HT1080 (cell line): ENCODE results near the gene HOXA5. TPM values are rescaled to one million over a fixed set of nuclear protein-coding genes. Genes with fewer than 3 reads are reported as not detected.

ENCODE experiments used
- DNase-seq: peaks from one replicate; pipeline ENCODE4 v3.0.0-alpha.2; 2015; ENCODE audit warnings: low read depth
- total RNA-seq: library from RNA; depleted of rRNA; stranded (reverse); fragments of >200 nt; shearing (Covaris generic); gene quantifications from 2 replicates; pipeline ENCODE4 v1.2.3, GENCODE V29; 2014

Gene HOXA5
- total RNA-seq, 1 experiment from 2014 or later, result 1.9 TPM

DNA sequence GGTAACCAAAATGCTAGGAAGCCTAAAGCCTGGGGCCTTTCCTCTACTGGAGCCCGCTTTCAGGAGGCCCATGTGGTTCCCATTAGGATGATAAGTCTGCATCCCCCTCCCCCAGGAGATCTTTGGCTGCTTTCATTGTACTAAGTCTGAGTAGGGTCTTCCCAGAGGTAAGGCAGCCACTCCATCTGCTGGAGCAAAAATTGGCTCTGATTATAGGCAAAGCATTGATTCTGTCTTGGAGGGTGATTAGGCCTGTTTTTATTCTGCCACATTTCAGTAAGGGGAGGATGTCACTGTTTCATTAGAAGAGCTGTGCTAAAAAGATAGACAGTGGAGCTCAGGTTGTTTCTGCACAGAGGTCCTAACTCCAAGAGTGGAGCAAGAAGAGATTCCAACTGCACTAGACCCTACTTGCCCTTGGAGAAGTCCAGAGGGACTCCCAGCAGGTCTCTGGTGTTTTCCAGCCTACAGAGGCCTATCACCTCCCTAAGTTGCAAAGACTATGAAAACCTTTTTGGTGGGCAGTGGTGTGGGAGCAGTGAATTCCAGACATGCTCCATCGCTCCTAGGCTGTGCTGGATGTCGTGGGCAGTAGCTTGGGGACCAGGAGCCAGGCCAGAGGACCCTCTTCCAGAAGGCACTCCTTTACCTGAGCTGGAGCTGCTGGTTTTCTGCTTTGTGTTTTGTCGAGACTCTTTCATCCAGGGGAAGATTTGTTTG is 33.9 kb downstream of the HOXA5 start:
- DNase-seq, result no peak

DNA sequence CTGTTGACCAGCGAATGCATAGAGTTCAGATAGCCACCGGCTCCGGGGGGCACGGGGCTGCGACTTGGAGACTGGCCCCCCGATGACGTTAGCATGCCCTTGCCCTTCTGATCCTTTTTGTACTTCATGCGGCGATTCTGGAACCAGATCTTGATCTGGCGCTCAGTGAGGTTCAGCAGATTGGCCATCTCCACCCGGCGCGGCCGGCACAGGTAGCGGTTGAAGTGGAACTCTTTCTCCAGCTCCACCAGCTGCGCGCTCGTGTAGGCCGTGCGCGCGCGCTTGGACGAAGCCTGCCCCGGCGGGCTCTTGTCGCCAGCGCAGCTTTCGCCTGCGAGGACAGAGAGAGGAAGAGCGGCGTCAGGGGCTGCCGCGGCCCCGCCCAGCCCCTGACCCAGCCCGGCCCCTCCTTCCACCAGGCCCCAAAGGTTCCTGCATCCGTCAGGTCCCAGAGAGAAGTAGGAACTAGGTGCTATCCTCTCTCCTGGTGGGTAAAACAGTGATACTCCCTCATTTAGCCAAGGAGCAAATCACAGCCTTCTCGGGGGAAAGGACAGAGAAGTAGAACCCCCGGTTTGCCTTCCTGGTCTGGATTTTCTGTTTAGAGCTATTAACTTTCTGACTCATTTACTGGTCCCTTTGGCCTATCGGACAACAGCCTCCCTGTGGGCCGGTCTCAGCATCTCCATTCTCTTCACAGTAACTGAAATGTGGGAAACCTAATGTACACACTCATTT is 34.9 kb downstream of the HOXA5 start:
- no peak for DNase-seq

DNA sequence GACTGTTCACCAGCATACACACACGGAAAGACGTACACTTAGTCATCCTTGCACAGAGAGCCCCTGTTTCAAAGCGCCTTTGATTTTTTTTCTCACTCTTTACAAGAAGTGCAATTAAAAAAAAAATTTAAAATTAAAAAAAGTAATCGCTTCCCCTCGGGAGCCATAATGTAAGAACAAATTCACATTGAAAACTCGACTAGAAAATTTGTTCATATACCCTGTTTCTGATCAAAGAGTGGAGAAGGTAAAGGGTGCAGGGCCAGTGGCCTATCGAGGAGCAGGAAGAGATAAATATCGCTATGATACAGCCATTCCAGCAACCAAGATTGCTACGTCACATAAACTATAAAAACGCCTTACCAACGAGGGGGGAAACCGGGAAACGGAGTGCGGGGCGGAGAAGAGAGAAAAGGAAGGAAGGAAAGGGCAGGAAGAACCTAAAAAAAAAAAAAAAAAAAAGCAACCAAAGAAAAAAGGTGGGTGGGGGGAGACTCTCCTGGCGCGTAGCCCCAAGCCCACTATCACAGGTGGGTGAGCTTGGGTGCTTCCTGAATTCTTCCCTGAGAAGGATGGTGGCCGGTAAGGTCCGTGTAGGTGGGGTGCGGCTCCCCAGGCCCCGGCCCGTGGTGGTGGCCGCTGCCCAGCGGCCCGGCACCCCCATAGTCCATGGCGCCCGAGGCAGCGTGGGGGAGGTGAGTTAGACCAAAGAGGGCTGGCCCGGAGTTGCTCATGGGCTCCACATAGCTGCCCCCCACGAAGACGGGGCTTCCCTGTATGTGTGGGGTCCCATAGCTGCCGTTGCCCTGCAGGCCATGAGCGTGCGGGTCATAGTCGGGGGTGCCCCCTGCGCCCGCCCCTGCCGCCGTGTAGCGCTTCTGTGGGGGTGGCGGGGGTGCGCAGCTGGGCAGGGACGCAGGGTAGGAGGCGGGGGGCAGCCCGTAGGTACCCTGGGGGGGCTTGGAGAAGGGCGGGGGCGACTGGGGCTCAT is 35.8 kb downstream of the HOXA5 start:
- no peak for DNase-seq

DNA sequence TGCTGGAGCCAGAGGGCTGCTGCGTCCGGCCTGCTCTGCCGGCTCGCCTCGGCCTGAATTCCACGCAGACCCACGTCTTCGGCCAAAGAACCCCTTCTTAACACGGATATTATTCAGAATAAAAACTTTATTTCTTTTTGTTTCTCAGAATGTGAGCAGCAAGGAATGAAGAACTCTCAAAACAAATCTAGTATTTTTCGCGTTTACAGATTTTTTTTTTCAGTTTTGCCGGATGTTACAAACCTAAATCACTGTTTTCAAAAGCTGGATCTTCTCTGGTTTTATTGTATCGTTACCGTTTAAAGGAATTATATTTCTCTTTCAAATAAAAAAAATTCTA is 36.6 kb downstream of the HOXA5 start:
- no peak for DNase-seq

DNA sequence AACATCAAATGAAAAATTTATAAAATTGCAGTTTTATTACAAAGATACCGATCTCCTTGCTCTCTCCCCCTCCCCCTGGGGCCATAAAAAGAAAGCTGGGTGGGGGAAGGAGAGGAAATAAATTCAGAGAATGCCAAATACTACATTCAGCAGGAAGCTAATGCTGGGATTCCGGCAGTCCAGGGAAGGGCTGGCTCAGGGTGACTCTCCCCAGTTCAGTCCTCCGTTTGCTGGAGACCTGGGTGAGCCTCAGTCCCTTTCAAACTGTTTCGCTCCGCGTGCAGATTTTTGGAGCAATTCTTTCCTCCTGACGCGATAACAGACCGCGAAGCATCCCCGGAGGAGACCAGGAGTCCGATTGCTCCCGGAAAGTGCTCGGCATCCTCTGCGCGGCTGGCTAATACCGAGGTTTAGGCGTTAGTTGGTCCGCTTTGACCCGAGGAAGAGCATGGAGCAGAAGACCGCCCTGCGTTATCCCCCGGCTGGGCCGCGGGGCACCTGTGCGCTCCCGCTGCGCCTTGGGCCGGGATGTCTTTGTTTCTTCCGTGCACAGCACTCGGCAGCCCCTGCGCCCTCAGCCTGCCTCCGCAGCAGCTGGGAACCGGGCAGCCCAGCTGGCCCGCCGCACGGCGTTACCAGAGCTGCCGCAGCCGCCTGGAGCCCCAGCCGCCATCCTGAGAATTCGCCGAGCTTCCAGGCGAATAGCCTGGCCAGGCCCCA is 37.1 kb downstream of the HOXA5 start:
- no peak for DNase-seq

DNA sequence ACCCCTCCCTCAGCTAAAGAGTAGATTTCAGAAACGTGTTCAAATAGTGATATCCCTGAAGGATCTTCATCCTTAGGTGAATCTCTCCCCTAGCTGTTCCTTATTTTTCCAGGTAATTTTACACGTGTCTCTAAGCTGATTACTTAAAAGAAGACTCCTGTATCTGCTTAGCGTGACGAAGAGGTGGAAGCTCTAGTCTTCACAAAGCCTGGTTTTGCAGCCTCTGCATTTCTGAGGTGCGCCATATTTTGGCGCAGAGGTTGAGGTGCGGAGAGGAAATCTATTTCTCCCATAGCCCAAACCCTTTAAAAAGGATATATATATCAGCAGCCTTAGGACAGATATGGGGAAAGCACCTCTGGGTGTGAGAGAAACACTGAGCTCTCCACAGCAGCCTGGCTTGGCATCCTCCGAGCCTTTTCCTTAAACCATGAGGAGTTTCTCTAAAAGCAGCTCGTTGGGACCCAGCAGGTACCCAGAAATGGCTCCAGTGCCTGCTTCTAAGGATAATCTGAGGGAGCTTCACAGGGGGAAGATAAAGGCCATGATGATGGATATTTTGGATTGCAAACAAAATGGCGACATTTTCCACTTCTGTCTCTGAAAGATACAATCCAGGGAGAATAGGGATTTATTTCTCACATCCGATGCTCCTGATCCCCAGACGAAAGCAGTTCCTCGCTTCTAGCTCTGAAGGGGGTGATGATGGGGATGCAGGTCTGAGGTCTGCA is 38.0 kb downstream of the HOXA5 start:
- no peak for DNase-seq

DNA sequence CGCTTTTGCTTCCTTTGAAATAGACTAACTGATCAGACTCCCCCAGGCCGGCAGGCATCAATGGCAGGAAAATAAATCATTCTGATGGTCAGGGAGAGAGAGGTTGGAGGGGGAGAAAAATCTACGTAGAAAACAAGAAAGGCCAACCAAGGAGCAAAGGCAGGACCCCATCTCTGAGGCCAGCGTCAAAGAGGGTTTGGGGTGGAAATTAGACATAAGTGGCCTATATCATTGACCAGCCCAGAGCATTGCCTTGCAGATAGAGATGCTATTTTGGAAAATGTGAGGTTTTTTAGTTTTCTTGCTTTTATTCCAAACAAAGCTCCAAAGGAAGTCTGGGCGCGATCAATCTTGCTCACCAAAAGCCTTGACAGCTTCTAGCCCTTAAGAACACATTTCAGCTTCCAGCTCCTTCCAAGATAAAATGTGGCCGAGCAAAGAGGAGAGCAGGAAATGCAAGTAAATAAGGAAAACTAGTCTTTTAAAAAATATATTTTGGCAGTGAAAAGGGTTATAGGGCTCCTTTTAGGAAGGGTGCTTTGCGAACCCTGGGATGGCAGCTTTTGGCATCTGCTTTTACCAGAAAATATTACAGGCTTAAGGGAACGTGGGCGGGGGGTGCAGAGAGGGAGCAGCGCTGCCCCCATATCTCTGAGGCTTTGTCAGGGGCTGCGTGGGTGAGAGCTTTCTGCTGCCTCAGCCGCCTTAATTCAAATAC is 39.0 kb downstream of the HOXA5 start:
- no peak for DNase-seq

DNA sequence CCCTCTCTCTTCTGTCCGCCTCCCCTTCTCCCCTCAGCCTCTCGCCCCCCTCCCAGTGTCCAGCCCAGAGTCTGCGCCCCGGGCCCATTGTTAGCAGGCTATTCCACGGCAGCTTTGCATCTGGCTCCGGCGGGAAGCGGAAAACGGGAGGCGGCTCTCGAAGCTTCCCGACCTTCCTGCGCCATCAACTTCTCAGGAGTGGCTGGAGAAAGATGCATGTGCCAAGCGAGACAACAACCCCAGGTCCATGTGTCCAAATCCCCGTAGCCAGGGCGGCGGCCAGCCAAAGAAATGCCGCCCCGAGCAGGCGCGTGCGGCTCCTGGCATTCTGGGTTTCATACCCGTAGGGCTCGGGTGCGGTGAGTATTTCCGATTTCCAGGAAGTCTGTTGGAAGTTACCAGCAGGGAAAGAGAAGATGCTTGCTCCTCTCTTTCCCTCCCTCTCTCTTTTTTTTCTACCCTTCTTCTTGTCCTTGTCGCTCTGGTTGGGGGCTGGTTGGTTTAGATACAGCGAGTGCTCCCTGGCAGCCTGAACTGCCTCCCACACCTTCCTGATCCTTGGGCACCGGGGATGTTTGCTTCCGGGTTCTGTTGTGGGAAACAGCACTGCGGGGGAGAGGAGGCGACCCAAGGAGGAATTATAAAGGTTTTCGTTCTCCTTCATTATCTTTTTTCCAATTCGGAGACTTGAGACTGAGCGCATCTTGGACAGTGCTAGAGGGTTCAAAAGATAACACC is 39.8 kb downstream of the HOXA5 start:
- DNase-seq, result no peak

DNA sequence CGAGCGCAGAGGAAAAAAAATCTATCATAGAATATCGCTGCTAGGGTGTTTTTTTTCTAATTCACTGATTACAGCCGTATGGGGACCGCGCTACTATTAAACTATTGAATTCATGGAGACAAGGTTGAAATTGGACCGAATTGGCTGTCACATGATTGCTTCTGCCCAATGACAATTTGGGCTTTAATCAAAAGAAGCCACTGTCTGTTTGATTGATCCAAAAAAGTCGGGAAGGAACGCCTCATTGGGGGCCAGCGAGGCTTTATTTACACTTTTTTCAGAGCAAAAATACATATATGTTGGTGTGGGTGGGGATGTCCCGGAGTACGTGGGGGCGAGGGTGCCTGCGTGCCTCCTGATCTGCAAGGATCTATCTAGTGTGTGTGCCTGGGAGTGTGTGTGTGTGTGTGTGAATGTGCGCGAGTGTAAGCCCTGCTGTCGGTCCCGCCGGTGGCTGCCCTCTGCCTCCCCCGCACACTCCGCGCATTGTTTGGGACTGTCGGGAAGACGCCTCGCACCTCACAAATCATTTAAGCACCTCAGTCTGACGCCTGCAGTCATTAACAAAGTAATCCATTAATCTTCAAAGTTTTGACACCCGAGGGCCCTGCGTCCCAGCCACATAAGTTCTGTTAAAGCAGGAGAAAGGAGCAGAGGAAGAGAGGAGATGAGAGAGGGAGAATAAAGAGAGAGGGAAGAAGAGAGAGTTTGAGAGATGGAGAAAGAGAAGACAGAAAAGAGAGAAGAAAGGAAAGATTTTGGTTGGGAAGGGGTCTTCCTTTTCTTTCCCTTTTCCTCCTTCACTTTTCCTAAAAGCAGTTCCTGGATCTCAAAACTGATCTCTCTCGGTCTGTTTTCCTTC is 40.7 kb downstream of the HOXA5 start, which contains the start of gene HOXA2:
HOXA2 (minus strand) TSS at position 103 of the 862 bp plus-strand sequence. CDS start 183 bp downstream, outside the sequence.
- DNase-seq, result no peak

DNA sequence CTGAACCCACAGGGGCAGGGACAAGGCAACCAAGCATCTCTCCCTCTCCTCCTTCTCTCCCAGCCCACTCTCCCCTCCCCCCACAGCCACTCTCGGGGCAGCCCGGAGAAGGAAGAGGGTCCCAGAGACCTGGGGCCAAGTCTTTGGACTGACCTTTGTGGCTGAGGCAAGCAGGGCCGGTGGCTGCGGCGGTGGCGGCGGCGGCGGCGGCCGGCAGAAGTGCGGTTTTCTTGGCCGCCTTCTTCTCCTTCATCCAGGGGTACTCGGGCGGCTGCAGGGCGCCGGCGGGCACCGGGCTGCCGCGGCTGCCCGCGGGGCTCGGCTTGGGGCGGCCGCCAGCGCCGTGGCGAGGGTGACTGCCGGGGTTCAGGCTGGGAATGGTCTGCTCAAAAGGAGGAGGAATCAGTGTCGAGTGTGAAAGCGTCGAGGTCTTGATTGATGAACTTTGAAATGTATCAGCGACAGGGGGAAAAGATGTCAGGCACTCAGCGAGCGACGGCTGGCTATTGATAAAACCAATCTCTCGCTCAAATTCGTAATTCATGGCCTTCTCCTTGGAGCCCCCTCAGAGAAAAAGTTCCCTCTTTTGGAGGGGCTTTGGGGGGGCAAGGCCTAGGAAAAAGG is 41.4 kb downstream of the HOXA5 start:
- no peak for DNase-seq

DNA sequence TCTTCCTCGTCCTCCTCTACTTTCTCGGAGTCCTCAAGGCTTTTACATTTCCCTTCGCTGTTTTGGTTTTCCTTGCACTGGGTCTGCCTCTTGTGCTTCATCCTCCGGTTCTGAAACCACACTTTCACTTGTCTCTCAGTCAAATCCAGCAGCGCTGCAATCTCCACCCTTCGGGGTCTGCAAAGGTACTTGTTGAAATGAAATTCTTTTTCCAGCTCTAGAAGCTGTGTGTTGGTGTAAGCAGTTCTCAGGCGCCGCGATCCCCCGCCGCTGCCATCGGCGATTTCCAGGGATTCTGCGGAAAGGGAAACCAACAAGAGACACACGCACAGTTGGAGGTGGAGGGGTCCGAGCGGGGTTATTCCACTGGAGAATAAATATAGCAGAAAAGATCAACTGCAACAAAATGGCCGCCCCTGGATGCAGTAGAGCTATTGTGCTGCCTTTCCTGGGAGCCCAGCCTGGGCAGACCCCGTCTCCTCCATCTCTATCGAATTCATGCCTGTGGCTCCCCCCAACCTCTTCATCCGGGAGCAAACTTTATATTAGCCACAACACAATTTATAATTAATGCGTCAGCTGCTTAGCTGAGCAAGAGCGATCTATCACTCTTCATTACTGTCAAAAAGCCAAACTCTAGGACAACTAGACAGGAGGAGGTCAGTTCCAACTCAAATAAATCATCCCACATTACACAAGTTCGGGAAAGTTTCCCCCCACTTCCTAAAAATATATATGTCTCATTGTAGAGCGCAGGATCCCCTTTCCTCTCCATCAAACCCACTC is 42.1 kb downstream of the HOXA5 start:
- no peak for DNase-seq

DNA sequence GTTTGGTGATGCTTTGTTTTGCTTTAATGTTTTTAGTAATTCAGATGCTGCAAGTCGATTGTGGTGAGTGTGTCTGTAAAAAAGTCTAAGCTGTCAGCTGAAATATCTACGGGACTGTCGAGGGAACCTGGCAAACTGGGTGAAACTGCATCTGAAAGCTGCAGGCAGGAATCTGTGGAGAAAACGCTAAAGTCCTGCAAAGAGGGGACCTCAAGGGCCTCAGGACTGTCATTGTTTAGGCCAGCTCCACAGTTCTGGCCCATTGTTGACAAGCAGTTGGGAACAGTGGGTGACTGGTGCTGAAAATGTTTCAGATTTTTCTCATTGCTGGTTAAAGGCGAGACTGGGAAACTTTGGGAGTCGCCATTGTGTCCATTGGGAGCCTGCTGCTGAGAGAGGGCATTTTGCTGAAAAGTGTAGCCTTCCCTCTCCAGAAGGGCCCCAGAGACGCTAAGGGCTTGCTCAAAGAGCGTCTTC is 42.7 kb downstream of the HOXA5 start:
- DNase-seq, result no peak

DNA sequence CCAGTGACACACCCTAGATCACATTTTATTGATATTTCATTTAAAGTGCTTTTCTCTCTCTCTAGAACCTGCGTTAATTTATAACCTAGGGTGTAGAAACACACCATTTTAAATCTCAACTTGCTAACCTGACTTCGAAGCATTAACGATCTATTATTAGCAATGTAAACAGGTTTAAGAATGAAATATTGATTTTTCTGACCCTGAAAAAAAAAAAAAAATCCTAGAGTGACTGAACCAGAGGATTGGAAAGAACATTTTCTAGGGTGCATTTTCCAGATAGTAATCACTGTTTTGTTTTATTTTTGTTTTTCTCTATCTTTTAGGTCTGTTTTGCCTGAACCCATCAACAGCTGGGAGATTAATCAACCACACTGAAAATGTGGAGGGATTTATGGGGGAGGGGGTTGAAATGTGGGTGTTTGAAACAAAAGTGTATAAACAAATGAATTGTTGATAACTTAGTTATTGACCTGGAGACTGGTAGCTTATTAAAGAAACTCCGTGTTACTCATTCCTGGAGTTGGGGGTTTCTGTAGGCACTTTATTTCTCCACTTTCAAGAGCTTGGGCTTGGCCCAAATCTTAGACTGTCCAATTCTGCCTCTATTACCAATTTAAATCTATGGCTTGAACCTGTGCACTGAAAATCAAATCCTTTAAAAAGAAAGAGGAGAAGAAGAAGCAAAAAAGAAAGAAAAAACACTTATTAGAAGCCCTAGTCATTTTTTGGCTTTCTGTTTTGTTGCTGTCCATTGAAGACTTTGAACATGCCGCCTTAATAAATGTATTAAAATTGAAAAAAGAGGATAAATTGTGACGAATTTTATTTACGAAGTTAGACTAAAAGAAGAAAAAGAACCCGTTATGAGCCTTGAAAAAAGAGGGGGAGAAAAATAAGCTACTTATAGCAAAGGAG is 43.8 kb downstream of the HOXA5 start:
- no peak for DNase-seq

DNA sequence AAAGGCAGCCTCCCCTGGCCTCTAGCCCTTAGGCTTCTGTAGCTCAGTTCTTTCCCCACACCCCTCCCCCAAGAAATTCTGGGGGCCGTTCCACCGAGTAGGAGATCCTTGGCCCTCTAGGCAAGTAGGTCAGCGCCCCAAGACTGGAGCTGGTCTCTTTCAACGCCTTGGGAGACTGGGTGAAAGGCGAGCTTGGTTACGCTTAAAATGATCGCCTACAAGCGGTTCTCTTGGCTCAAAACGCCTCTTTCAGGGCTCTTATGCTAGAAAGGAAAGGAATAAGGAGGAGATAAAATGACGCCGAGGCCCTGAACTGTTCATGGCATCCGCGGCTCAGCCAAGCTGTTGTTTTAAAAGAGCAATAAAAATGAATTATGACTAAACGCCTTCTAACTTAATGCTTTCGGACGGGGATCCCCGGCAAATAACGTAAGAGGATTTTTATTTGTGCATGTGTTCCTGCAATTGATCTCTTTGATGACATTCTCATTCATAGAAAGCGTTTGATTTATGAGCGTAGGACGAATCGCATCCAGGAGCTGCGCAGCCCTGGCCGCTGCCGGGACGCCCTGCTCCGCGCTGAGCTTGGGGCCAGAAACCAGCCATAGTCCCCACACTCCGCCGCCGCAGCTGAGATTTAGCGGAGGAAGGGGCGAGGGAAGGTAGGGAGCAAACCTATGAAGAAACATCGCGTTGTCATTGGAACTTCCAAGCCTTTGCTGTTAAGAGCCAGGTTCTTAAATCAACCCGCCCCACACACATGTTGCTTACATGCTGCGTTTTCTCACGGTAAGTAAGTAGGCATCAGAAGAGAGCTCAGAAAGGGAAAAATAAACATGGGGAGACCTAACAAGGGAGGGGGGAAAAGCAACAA is 44.7 kb downstream of the HOXA5 start:
- no peak for DNase-seq
